Bone marrow (tissue), 2 donors: ENCODE results near the gene GMDS.

Source experiments
- DNase-seq, 2 donors: peaks; one replicate each; lab custom pipeline; 2025; lab: John Stamatoyannopoulos, UW

GMDS gene

GRCh38 chr6:1624058-1624850 is 621.2 kb downstream of the GMDS start:
- no peak for DNase-seq

GRCh38 chr6:1623769-1624057 is 621.7 kb downstream of the GMDS start:
- DNase-seq = no peak

DNA sequence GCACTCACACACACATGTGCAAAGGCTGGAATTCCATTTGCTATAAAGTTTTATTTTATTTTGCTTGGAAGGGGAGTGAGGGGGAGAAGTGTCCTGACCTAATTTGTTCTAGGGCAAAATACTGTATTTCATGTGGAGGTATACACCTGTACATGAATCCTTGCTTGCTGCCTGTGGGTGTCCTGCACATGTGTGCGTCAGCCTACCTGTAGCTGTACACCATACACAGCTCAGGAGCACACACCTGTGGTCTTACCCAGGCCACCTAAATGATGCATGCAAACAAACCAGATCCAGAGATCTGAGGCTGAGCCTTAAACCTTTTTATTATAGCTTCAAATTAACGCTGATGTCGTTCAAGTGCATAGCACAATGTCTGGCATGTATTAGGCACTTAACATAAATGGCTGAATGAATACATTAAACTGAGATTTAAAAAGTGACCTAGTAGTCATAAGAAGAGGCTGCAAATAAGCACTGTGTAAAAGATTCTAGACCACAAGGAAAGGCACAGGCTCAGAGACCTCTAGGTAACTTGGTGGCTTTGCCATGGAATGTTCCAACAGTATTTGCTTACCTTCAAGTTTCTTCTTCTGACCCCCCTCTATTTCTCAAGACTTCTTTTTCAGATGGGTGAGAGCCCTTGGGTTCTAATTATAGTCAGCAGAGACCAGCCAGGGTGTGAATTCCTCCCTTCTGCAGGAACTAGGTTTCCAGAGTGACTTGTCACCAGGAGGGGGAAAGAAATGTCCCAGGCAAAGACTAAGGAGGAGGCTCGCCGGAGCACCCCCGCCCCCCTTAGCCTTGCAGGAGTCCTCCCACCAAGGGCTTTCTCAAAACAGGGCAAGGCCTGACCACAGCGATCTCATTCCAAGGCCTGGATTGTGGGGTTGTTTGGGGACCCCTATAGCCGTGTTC is 622.3 kb downstream of the GMDS start:
- no peak for DNase-seq

GRCh38 chr6:1622220-1622850 is 623.1 kb downstream of the GMDS start:
- DNase-seq = no peak

DNA sequence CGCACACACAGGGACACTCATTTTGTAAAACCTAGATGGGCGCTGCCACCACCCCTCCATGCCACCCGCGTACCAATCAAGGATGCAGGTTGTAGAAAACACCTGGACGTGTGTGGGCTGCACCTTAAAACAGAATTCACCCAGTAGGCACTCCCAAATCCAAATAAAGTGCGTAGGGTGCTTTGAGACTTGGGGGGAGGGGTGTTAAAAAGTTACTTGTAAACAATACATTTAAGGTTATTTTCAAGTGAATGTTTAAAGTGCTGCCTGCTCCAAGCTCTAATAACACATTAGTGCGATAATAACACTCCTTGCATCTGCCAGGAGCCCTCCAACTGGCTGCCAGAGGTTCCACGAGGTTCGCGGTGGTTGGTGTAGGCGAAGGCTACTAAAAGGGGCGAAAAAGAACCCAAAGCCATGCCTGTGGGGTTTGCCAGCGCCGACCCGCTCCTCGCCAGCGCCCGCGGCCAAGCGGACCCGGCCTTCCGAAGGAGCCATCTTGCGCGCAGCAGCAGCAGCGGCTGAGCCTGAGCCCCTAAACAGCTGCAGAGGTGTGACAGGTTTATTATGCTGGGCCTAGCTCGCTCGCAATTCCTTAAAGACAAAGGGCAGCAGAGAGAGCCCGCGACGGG is 624.2 kb downstream of the GMDS start:
- no peak for DNase-seq

GRCh38 chr6:1620504-1621069 is 624.8 kb downstream of the GMDS start:
- DNase-seq = no peak

- DNase-seq = no peak
Observed at GRCh38 chr6:1619673-1620503, 625.5 kb downstream of the GMDS start.

DNA sequence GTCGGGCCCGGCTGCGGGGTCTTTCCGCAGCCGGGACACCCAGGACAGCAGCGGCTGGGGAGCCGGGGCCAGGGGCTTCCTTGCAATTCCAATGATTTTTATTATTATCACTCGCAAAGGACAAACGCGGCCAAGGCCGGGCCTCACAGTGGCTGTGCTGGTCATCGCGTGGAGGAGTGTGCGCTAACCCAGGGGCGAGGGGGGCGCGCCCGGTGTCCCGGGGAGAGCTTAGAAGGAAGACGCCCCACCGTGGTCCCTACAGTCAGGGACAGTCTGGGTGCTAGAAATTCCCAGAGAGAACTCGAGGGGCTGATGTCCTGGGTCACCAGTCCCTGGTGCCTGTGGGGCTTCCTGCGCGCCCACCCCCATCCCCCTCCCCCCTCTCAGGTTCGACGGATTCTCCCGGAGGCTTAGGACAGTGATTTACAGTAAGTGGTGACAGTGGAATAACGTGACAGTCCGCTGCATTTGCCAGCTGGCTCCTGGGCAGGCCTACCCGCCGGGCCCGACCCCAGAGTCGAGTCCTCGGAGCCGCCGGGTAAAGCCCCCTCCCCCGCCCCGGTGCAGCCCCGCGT is 626.2 kb downstream of the GMDS start:
- DNase-seq = no peak

DNA sequence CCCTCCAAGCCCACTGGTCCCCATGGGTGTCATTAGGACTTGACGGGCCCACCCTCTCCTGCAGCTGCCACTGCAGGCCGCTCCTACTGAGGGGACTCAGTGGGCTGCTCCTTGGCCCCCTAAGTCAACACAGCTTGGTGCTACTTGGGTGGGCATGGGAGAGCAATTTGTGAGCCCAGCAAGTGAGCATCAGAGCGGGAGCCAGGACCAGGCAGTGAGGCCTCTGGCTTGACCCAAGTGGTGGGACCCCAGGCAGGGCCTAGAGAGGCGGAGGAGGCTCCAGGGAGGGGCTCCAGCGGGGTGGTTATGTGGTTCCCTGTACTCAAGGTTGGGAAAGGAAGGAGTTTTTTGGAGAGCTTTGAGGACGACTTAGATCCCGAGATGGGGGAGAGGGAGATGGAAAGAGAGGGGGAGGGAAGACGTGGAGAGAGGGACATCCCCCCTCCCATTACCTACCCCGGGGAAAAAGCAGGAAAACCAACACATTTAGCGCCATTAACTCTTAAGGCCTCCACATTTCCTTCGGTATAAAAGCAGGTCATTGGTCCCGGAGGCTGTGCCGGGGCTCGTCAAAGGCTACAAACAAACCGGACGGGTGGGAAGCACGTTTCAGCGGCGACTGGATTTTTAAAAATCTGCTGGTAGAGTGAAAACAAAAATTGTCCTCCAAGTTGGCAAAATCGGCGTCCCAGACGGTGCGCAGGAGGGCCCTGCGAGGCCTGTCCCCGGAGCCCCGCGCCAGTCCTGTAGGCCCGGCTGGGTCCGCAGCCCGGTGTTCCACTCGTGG is 626.9 kb downstream of the GMDS start:
- no peak for DNase-seq

GRCh38 chr6:1617466-1618310 is 627.7 kb downstream of the GMDS start:
- no peak for DNase-seq

DNA sequence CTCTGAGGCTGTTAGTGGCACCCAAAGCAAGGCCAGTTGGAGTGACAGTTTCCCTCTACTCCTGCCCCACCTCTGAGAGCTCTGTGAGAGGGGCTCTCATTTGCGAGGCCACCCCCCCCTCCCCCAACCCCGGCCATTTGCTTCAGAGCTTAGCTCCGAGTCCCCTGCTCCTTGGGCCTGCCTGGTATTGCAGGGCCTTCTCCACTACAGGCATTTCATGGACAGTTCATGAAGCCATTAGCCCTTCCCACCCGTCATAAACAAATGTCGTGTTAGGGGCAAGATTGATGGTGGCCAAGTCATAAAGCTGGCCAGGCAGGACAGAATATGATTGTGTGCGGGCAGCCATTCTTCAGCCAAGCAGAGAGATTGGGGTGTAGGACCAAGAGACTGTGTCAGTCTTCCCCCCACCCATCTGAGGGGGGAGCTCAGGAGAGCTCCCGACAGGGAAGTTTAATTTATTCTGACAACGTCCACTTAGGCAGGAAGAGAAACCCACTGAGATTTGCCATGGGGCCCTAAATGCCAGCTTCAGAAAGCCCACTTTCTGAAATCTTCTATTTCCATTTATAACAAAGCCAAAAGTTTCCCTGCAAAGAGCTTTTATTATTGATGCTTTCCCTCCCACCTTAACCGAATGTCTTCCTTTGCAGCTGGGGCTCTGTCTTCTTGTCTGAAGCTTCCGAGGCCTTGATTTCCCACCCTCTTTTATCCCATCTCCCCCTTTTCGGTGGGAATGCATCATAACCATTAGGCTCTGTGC is 628.5 kb downstream of the GMDS start:
- no peak for DNase-seq

DNA sequence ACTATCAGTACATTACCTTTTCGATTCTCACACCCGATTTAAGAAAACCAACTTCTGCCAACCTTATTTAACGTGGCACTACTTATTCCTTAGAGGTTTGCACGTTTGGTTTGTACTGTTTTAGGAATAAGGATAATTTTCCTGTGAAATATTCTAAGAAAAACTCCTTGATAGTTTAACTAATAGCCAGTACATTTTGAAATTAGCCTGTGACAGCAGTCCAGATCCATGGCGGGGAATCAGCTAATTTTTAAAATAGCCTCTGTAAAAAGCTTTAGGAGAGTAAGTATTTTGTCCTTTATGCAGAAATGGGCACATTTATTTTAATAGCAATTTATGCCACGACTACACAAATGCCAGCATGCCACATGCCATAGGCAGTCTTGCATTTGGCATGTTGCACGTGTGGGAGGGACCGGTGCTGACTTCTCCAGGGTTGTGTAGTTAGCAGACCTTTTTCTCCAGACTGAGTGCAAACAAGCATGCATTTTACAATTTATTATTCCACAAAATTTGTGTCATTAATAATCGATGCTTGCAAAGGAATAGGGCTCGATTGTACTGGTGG is 629.5 kb downstream of the GMDS start:
- DNase-seq = no peak

GRCh38 chr6:1615151-1615852 is 630.1 kb downstream of the GMDS start:
- no peak for DNase-seq

GRCh38 chr6:1614448-1615150 is 630.8 kb downstream of the GMDS start:
- DNase-seq = no peak

DNA sequence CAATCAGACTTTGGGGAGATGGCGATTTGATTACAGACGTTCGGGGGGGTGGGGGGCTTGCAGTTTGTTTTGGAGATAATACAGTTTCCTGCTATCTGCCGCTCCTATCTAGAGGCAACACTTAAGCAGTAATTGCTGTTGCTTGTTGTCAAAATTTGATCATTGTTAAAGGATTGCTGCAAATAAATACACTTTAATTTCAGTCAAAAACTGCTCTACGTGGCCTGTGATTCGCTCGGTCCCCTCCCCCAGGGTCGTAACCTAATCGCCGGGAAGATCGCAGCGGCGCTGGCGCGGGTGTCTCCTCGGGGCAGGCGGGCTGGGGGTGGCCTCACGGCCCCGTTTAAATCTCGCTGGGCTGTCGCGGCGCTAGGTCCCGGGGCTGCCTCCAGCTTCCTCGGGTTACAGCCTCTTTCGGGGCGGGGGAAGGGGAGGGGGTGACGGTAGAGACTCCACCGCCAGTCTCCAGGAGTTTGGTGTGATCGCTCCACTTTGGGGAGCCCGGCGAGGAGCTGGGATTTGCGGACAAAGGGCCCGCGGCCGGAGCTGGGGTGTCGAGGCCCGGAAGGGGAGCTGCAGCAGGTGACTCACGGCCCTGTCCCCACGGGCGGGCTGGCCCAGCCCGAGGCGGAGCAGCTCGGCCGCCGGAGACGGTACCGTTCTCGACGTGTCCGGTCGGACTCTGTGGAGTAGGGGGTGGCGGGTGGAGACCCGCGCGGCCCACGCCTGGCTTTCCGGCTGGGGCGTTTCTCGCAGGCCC is 631.5 kb downstream of the GMDS start:
- no peak for DNase-seq

- DNase-seq = no peak
Observed at GRCh38 chr6:1613346-1613687, 632.1 kb downstream of the GMDS start.
